Activated CD8-positive, alpha-beta memory T cell treated with anti-CD3 and anti-CD28 coated beads, Interleukin-2, amount 50 U/mL, for 4 hours (primary cell): ENCODE measurements around the gene DDC.

Experiments
- DNase-seq: peaks from one replicate; pipeline ENCODE4 v3.0.0-alpha.2; 2020

Gene DDC

GRCh38 chr7:50450590-50451032, 114.6 kb downstream of the DDC start:
- DNase-seq: peak; percentile 42

- DNase-seq: peak; percentile 85
Observed at GRCh38 chr7:50449881-50450589, 115.2 kb downstream of the DDC start, which contains the start of gene FIGNL1. Gene FIGNL1 (minus strand): TSS chr7:50450350. CDS start chr7:50447287, 3,063 bp downstream.

GRCh38 chr7:50449501-50449880, 115.7 kb downstream of the DDC start:
- no peak for DNase-seq

- no peak for DNase-seq
Observed at GRCh38 chr7:50448823-50449222, 116.4 kb downstream of the DDC start.

GRCh38 chr7:50446542-50446960, 118.7 kb downstream of the DDC start:
- no peak for DNase-seq

GRCh38 chr7:50436133-50436806, 128.9 kb downstream of the DDC start:
- no peak for DNase-seq

GRCh38 chr7:50431722-50432305, 133.4 kb downstream of the DDC start:
- DNase-seq: no peak

- DNase-seq: no peak
Observed at GRCh38 chr7:50431316-50431715, 133.9 kb downstream of the DDC start.

GRCh38 chr7:50428911-50429310, 136.3 kb downstream of the DDC start:
- DNase-seq: no peak

GRCh38 chr7:50427518-50427917, 137.7 kb downstream of the DDC start:
- no peak for DNase-seq

- DNase-seq: no peak
Observed at GRCh38 chr7:50426280-50427045, 138.7 kb downstream of the DDC start.

- DNase-seq: no peak
Observed at GRCh38 chr7:50425318-50425717, 139.9 kb downstream of the DDC start.

- no peak for DNase-seq
Observed at GRCh38 chr7:50423860-50424259, 141.3 kb downstream of the DDC start.

- DNase-seq: no peak
Observed at GRCh38 chr7:50422858-50423257, 142.3 kb downstream of the DDC start.

GRCh38 chr7:50421043-50421442, 144.2 kb downstream of the DDC start:
- DNase-seq: no peak

- no peak for DNase-seq
Observed at GRCh38 chr7:50418526-50419290, 146.5 kb downstream of the DDC start.

- peak; percentile 69 for DNase-seq
Observed at GRCh38 chr7:50418086-50418515, 147.1 kb downstream of the DDC start.

- no peak for DNase-seq
Observed at GRCh38 chr7:50416527-50417182, 148.6 kb downstream of the DDC start.

GRCh38 chr7:50415844-50416364, 149.3 kb downstream of the DDC start:
- DNase-seq: no peak

- DNase-seq: no peak
Observed at GRCh38 chr7:50413561-50413960, 151.6 kb downstream of the DDC start.

- DNase-seq: no peak
Observed at GRCh38 chr7:50412973-50413372, 152.2 kb downstream of the DDC start.

GRCh38 chr7:50411332-50411731, 153.9 kb downstream of the DDC start:
- DNase-seq: no peak
